HEK293 (cell line): ENCODE measurements around the gene ANXA10.

ENCODE experiments used
- CTCF ChIA-PET: fragments of 350-600 bp; formaldehyde crosslinking; extraction: SDS; loops from one replicate; lab custom pipeline; 2021; ENCODE audit warnings: antibody characterized with exemption; lab: Yijun Ruan, JAX
- POLR2A ChIA-PET: fragments of 300-600 bp; formaldehyde crosslinking; extraction: SDS; loops from one replicate; lab custom pipeline; 2020; ENCODE audit warnings: antibody characterized with exemption, inconsistent platforms; lab: Yijun Ruan, JAX
- H3K27ac ChIP-seq: fragments of 200-500 bp; sonication (Bioruptor generic); 2 replicates; pipeline ENCODE4 v1.5.1; 2014; ENCODE audit warnings: low read depth, low read length, control low read depth, inconsistent platforms; ENCODE audit errors: extremely low read depth
- H3K36me3 ChIP-seq, 2 experiments: fragments of 200-500 bp in 1 of 2; sonication (Bioruptor generic) in 1 of 2; 1 replicate in 1 of 2; 2 replicates in 1 of 2; pipeline ENCODE4 v1.5.1; 2014 to 2017; ENCODE audit warnings: inconsistent platforms in 2 of 2, low read length in 2 of 2; ENCODE audit not compliant: control insufficient read depth in 2 of 2, insufficient read depth in 1 of 2
- H3K4me1 ChIP-seq: fragments of 200-500 bp; sonication (Bioruptor generic); 2 replicates; pipeline ENCODE4 v1.5.1; 2014; ENCODE audit warnings: mild to moderate bottlenecking, low read length, inconsistent platforms; ENCODE audit not compliant: control insufficient read depth, insufficient read depth
- H3K4me3 ChIP-seq: 2 replicates; pipeline ENCODE4 v1.5.1; 2011; ENCODE audit warnings: low read depth, mild to moderate bottlenecking, control low read depth, low read length, moderate library complexity
- H3K9me3 ChIP-seq: fragments of 200-500 bp; sonication (Bioruptor generic); 2 replicates; pipeline ENCODE4 v1.5.1; 2014; ENCODE audit warnings: low read depth, low read length, inconsistent platforms; ENCODE audit not compliant: control insufficient read depth, insufficient read depth
- CTCF ChIP-seq: fragments of 450-650 bp; formaldehyde crosslinking; IDR thresholded peaks from 2 replicates; pipeline ENCODE4 v1.5.1; 2016; ENCODE audit warnings: missing biosample characterization, missing genetic modification characterization
- HOXA7 ChIP-seq: sonication (generic); formaldehyde crosslinking; IDR thresholded peaks from 2 replicates; pipeline ENCODE4 v1.8.1; 2022; ENCODE audit warnings: missing genetic modification reagents, borderline replicate concordance
- KLF10 ChIP-seq: fragments of 450-650 bp; IDR thresholded peaks from 2 replicates; pipeline ENCODE4 v1.5.1; 2018; ENCODE audit warnings: missing biosample characterization, mild to moderate bottlenecking, missing genetic modification characterization
- KLF8 ChIP-seq: fragments of 450-650 bp; formaldehyde crosslinking; IDR thresholded peaks from 2 replicates; pipeline ENCODE4 v1.5.1; 2016; ENCODE audit warnings: missing biosample characterization, missing genetic modification characterization
- MYNN ChIP-seq: fragments of 450-650 bp; formaldehyde crosslinking; IDR thresholded peaks from 2 replicates; pipeline ENCODE4 v1.5.1; 2016; ENCODE audit warnings: missing biosample characterization, missing genetic modification characterization, borderline replicate concordance
- PATZ1 ChIP-seq: fragments of 450-650 bp; formaldehyde crosslinking; IDR thresholded peaks from 2 replicates; pipeline ENCODE4 v1.5.1; 2016; ENCODE audit warnings: missing biosample characterization, missing genetic modification characterization
- ZBTB44 ChIP-seq: fragments of 450-650 bp; IDR thresholded peaks from 2 replicates; pipeline ENCODE4 v1.5.1; 2018; ENCODE audit warnings: missing biosample characterization, mild to moderate bottlenecking, missing genetic modification characterization
- ZNF10 ChIP-seq: fragments of 450-650 bp; formaldehyde crosslinking; IDR thresholded peaks from 2 replicates; pipeline ENCODE4 v1.5.1; 2017; ENCODE audit warnings: missing biosample characterization, missing genetic modification characterization
- ZNF112 ChIP-seq: fragments of 450-650 bp; formaldehyde crosslinking; IDR thresholded peaks from 2 replicates; pipeline ENCODE4 v1.5.0; 2017; ENCODE audit warnings: missing biosample characterization, missing genetic modification characterization
- ZNF169 ChIP-seq: fragments of 450-650 bp; formaldehyde crosslinking; IDR thresholded peaks from 2 replicates; pipeline ENCODE4 v1.5.1; 2016; ENCODE audit warnings: missing biosample characterization, missing genetic modification characterization
- ZNF174 ChIP-seq: fragments of 450-650 bp; formaldehyde crosslinking; IDR thresholded peaks from 2 replicates; pipeline ENCODE4 v1.5.0; 2017; ENCODE audit warnings: missing biosample characterization, mild to moderate bottlenecking, missing genetic modification characterization
- ZNF274 ChIP-seq, 2 experiments: fragments of 200-500 bp in 1 of 2; fragments of 450-650 bp in 1 of 2; sonication (Bioruptor generic) in 1 of 2; formaldehyde crosslinking in 1 of 2; IDR thresholded peaks; 2 replicates each; pipeline versions ENCODE4 v1.5.1 to v1.6.1; 2014 to 2016; ENCODE audit warnings: borderline replicate concordance in 1 of 2, inconsistent platforms in 1 of 2, low read length in 1 of 2, missing biosample characterization in 1 of 2, missing genetic modification characterization in 1 of 2
- ZNF341 ChIP-seq: fragments of 450-650 bp; formaldehyde crosslinking; IDR thresholded peaks from 2 replicates; pipeline ENCODE4; 2016; ENCODE audit warnings: low read depth, missing biosample characterization, missing genetic modification characterization
- ZNF501 ChIP-seq: fragments of 450-650 bp; formaldehyde crosslinking; IDR thresholded peaks from 2 replicates; pipeline ENCODE4 v1.5.1; 2016; ENCODE audit warnings: missing biosample characterization, missing genetic modification characterization
- ZNF621 ChIP-seq: fragments of 450-650 bp; formaldehyde crosslinking; IDR thresholded peaks from 2 replicates; pipeline ENCODE4 v1.5.1; 2017; ENCODE audit warnings: missing biosample characterization, missing genetic modification characterization
- ZNF623 ChIP-seq: fragments of 450-650 bp; formaldehyde crosslinking; IDR thresholded peaks from 2 replicates; pipeline ENCODE4 v1.5.1; 2016; ENCODE audit warnings: missing biosample characterization, missing genetic modification characterization
- ZNF76 ChIP-seq: fragments of 450-650 bp; formaldehyde crosslinking; IDR thresholded peaks from 2 replicates; pipeline ENCODE4; 2016; ENCODE audit warnings: low read depth, missing biosample characterization, missing genetic modification characterization, borderline replicate concordance
- TF ChIP-seq, protein P1 (sequence below): fragments of 450-650 bp; formaldehyde crosslinking; IDR thresholded peaks from 2 replicates; pipeline ENCODE4 v1.5.1; 2016; ENCODE audit warnings: missing biosample characterization, missing genetic modification characterization

The ANXA10 gene

GRCh38 chr4:168126952-168127351, 34.6 kb downstream of the ANXA10 start:
- H3K27ac ChIP-seq, result no peak overlapping the region
- CTCF ChIA-PET, result no interaction called here
- no peak overlapping the region for H3K4me3 ChIP-seq
- H3K9me3 ChIP-seq, result no peaks in the 10 kb centered on the region
- no peaks in the 10 kb centered on the region for H3K36me3 ChIP-seq
- TF ChIP-seq ZNF169 (tag by site-specific recombination) (no peak), ZNF76 (tag by site-specific recombination) (no peak), ZBTB44 (tag by site-specific recombination) (no peak), ZNF501 (tag by site-specific recombination) (no peak), ZNF623 (no peak), ZNF112 (tag by site-specific recombination) (no peak)
- TF ChIP-seq, protein P1, sequence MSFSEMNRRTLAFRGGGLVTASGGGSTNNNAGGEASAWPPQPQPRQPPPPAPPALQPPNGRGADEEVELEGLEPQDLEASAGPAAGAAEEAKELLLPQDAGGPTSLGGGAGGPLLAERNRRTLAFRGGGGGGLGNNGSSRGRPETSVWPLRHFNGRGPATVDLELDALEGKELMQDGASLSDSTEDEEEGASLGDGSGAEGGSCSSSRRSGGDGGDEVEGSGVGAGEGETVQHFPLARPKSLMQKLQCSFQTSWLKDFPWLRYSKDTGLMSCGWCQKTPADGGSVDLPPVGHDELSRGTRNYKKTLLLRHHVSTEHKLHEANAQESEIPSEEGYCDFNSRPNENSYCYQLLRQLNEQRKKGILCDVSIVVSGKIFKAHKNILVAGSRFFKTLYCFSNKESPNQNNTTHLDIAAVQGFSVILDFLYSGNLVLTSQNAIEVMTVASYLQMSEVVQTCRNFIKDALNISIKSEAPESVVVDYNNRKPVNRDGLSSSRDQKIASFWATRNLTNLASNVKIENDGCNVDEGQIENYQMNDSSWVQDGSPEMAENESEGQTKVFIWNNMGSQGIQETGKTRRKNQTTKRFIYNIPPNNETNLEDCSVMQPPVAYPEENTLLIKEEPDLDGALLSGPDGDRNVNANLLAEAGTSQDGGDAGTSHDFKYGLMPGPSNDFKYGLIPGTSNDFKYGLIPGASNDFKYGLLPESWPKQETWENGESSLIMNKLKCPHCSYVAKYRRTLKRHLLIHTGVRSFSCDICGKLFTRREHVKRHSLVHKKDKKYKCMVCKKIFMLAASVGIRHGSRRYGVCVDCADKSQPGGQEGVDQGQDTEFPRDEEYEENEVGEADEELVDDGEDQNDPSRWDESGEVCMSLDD, result no peak
- H3K4me1 ChIP-seq, result no peaks in the 10 kb centered on the region
- POLR2A ChIA-PET, result no interaction called here

DNA sequence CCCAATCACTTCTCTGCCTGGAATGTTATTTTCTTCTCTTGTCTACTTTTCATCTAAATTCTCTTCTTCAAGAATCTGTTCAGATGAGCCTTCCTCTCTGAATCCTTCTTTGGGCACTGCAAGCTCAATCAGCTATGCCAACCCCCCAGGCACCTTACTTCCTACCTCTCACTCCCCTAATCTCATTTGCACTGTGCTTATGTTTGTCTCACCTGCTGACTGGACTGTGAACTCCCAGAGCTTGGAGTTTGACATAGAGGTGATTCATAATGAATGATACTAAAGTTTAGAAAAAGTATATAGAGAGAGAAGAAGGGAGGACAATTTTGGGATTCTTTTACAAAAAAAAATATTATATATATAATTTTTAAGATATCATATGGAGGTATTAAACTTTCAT, 36.3 kb downstream of the ANXA10 start:
- no peak for TF ChIP-seq ZNF10 (tag by site-specific recombination)
- Histone ChIP-seq H3K9me3 (no peaks in the 10 kb centered on the region), H3K27ac (no peak overlapping the region), H3K4me1 (no peaks in the 10 kb centered on the region), H3K36me3 (no peaks in the 10 kb centered on the region), H3K4me3 (no peak overlapping the region)
- ChIA-PET POLR2A (no interaction called here), CTCF (interaction anchor here (0.5 kb wide), 1 partner anchor 1433 kb away, joined by 4 read pairs; no protein-coding TSS in a partner anchor)

GRCh38 chr4:168129046-168129772, 36.9 kb downstream of the ANXA10 start:
- no peaks in the 10 kb centered on the region for H3K4me1 ChIP-seq
- H3K9me3 ChIP-seq, result no peaks in the 10 kb centered on the region
- ChIA-PET POLR2A (no interaction called here), CTCF (no interaction called here)
- TF ChIP-seq ZNF274 (IDR thresholded peaks at IDR 0.05; ENCODE audit: low read length) (no peak), ZNF274 (tag by site-specific recombination; IDR thresholded peaks at IDR 0.05; ENCODE audit: borderline replicate concordance) (no peak)
- H3K4me3 ChIP-seq, result no peak overlapping the region
- no peak overlapping the region for H3K27ac ChIP-seq
- no peaks in the 10 kb centered on the region for H3K36me3 ChIP-seq

DNA sequence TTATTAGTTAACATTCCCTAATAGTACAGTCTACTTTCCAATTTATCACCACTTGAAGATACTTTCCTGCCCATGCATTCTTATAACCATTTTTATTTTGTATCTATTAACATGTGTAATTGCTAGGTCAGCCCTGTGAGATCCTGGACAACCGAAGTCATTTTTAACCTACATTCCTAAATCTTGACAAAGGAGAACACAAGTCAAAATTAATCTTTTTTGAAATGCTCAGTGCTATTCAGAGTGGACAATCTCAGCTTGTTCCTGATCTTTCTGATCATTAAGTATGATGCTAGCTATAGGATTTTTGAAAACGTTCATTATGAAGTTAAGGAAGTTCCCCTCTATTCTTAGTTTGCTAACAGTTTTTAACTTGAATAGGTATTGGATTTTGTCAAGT, 37.5 kb downstream of the ANXA10 start:
- ChIA-PET CTCF (no interaction called here), POLR2A (no interaction called here)
- no peak for TF ChIP-seq CTCF
- TF ChIP-seq ZNF341 (tag by site-specific recombination), result no peak
- TF ChIP-seq KLF10 (tag by site-specific recombination), result no peak
- TF ChIP-seq PATZ1 (tag by site-specific recombination), result no peak
- no peak for TF ChIP-seq ZNF621 (tag by site-specific recombination)
- no peak for TF ChIP-seq ZNF174 (tag by site-specific recombination)
- TF ChIP-seq KLF8 (tag by site-specific recombination), result no peak
- TF ChIP-seq MYNN, result no peak
- TF ChIP-seq HOXA7 (CRISPR knock-in tag), result no peak
- Histone ChIP-seq H3K9me3 (no peaks in the 10 kb centered on the region), H3K4me3 (no peak overlapping the region), H3K27ac (no peak overlapping the region), H3K36me3 (no peaks in the 10 kb centered on the region), H3K4me1 (no peaks in the 10 kb centered on the region)
